ENCODE data around the gene APCDD1. TPM values are rescaled to one million over a fixed set of nuclear protein-coding genes. Genes with fewer than 3 reads are reported as not detected.
"Not testable (repeated sequence)": the region's sequence is repeated elsewhere in the genome, so short reads cannot be mapped to it uniquely, and the experiment has no call there.

APCDD1 gene
- total RNA-seq, 3 donors from 2014 or later (not counting 1 experiment from before 2014, with no cell fraction given), result 0.13 TPM; not detected in 2

- no peak for TF ChIP-seq CTCF (IDR thresholded peaks at IDR 0.05)
- H3K27me3 Mint-ChIP-seq (ENCODE audit: low read depth in 2 of 2), result peaks cover 8 to 36% of the 10 kb centered on the region in 2 donors
- H3K4me1 ChIP-seq (ENCODE audit: control insufficient read depth, insufficient read depth, low read length), result no peaks in the 10 kb centered on the region
- H3K27me3 ChIP-seq (ENCODE audit: control insufficient read depth, insufficient read depth, low read length), result no peaks in the 10 kb centered on the region
- H3K36me3 Mint-ChIP-seq, result peaks cover 9% of the 10 kb centered on the region
- H3K4me3 Mint-ChIP-seq, result no peak overlapping the region
- H3K27ac Mint-ChIP-seq, result no peak overlapping the region
- H3K4me1 Mint-ChIP-seq, result no peaks in the 10 kb centered on the region
- intact Hi-C loops (cut with micrococcal nuclease), result no loop called here
- no peaks in the 10 kb centered on the region for H3K36me3 ChIP-seq (ENCODE audit: control insufficient read depth, insufficient read depth, low read length)
- WGBS (ENCODE audit: insufficient coverage), result 94% methylated on average over 1 of the region's 1 CpG
- ATAC-seq, result no peak
- H3K9me3 ChIP-seq (ENCODE audit: control insufficient read depth, insufficient read depth, low read length), result peaks cover 16% of the 10 kb centered on the region
- no peak overlapping the region for H3K4me3 ChIP-seq (ENCODE audit: low read length)
- no peak for DNase-seq
- peaks cover 2 to 9% of the 10 kb centered on the region in 2 donors for H3K9me3 Mint-ChIP-seq
- H3K27ac ChIP-seq (ENCODE audit: low read length), result no peak overlapping the region
These were observed 50.3 kb downstream of the APCDD1 start for GRCh38 chr18:10504723-10505122.

- H3K9me3 ChIP-seq (ENCODE audit: control insufficient read depth, insufficient read depth, low read length), result peaks cover 16% of the 10 kb centered on the region
- H3K4me1 Mint-ChIP-seq; H3K27ac ChIP-seq (ENCODE audit: low read length); DNase-seq; H3K9me3 Mint-ChIP-seq; H3K36me3 ChIP-seq (ENCODE audit: control insufficient read depth, insufficient read depth, low read length); H3K4me3 Mint-ChIP-seq; H3K36me3 Mint-ChIP-seq; H3K27ac Mint-ChIP-seq; H3K4me3 ChIP-seq (ENCODE audit: low read length); H3K4me1 ChIP-seq (ENCODE audit: control insufficient read depth, insufficient read depth, low read length); H3K27me3 ChIP-seq (ENCODE audit: control insufficient read depth, insufficient read depth, low read length); ATAC-seq; intact Hi-C loops (cut with micrococcal nuclease): not testable (repeated sequence)
- peaks cover 10 to 31% of the 10 kb centered on the region in 2 donors for H3K27me3 Mint-ChIP-seq (ENCODE audit: low read depth in 2 of 2)
- 94% methylated on average over 19 of the region's 19 CpGs for WGBS (ENCODE audit: insufficient coverage)
These were observed 51.5 kb downstream of the APCDD1 start for GRCh38 chr18:10505892-10506291.

DNA sequence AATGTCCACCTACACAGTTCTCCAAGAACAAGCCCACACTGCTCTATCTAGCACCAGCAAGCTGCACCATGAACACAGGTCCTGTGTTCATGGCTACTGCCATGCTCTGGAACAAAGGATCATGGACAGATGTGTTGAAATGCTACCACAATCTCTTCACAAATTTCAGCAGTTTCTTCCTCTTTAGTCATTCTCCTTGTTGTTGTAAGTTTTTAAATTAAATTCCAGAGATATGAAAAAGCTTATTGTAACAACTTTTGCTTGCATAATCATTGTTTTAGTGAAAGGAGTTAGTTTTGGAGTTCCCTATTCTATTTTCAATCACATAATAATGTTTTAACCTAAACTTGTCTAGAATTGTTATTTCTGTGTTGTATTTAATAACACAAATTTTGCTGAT is 54.2 kb downstream of the APCDD1 start:
- Histone ChIP-seq H3K27ac (ENCODE audit: low read length) (no peak overlapping the region), H3K4me3 (ENCODE audit: low read length) (no peak overlapping the region), H3K9me3 (ENCODE audit: control insufficient read depth, insufficient read depth, low read length) (peaks cover 16% of the 10 kb centered on the region), H3K27me3 (ENCODE audit: control insufficient read depth, insufficient read depth, low read length) (no peaks in the 10 kb centered on the region), H3K4me1 (ENCODE audit: control insufficient read depth, insufficient read depth, low read length) (no peaks in the 10 kb centered on the region), H3K36me3 (ENCODE audit: control insufficient read depth, insufficient read depth, low read length) (no peaks in the 10 kb centered on the region)
- no peak for ATAC-seq
- no peak overlapping the region for H3K4me3 Mint-ChIP-seq
- peaks cover 12 to 19% of the 10 kb centered on the region in 2 donors for H3K27me3 Mint-ChIP-seq (ENCODE audit: low read depth in 2 of 2)
- intact Hi-C loops (cut with micrococcal nuclease), result no loop called here
- no peak for DNase-seq
- H3K9me3 Mint-ChIP-seq, result peaks cover 2 to 9% of the 10 kb centered on the region in 2 donors
- TF ChIP-seq CTCF (IDR thresholded peaks at IDR 0.05), result no peak
- H3K27ac Mint-ChIP-seq, result no peak overlapping the region
- H3K36me3 Mint-ChIP-seq, result peaks cover 9% of the 10 kb centered on the region
- H3K4me1 Mint-ChIP-seq, result no peaks in the 10 kb centered on the region

GRCh38 chr18:10511236-10511635 is 56.8 kb downstream of the APCDD1 start:
- WGBS (ENCODE audit: insufficient coverage), result 87% methylated on average over 2 of the region's 2 CpGs
- intact Hi-C loops (cut with micrococcal nuclease), result no loop called here
- H3K4me3 ChIP-seq (ENCODE audit: low read length), result no peak overlapping the region
- Mint-ChIP-seq H3K4me3 (no peak overlapping the region), H3K27ac (no peak overlapping the region), H3K9me3 (peaks cover 2 to 4% of the 10 kb centered on the region in 2 donors), H3K4me1 (no peaks in the 10 kb centered on the region), H3K36me3 (peaks cover 9% of the 10 kb centered on the region), H3K27me3 (ENCODE audit: low read depth in 2 of 2) (peaks cover 14 to 18% of the 10 kb centered on the region in 2 donors)
- DNase-seq (no peak), ATAC-seq (no peak)
- no peaks in the 10 kb centered on the region for H3K36me3 ChIP-seq (ENCODE audit: control insufficient read depth, insufficient read depth, low read length)
- H3K9me3 ChIP-seq (ENCODE audit: control insufficient read depth, insufficient read depth, low read length), result peaks cover 12% of the 10 kb centered on the region
- no peak overlapping the region for H3K27ac ChIP-seq (ENCODE audit: low read length)
- H3K4me1 ChIP-seq (ENCODE audit: control insufficient read depth, insufficient read depth, low read length), result no peaks in the 10 kb centered on the region
- TF ChIP-seq CTCF (IDR thresholded peaks at IDR 0.05), result no peak
- H3K27me3 ChIP-seq (ENCODE audit: control insufficient read depth, insufficient read depth, low read length), result no peaks in the 10 kb centered on the region

Data from natural killer cell (primary cell).